B cell (primary cell): ENCODE results near the gene SPATA3. TPM values are rescaled to one million over a fixed set of nuclear protein-coding genes. Genes with fewer than 3 reads are reported as not detected.

ENCODE experiments used
- ATAC-seq: fragments of 200-7000 bp; cut with Tn5 transposase; one replicate; pipeline ENCODE4 v1.10.0; 2021; ENCODE audit warnings: low read depth, mild to moderate bottlenecking, moderate number of reproducible peaks, moderate library complexity
- CTCF ChIA-PET: fragments of 350-600 bp; sonication (Branson Sonifier 250); formaldehyde crosslinking; loops from one replicate; lab custom pipeline; 2021; ENCODE audit warnings: antibody characterized with exemption, inconsistent platforms; lab: Charles Lee
- POLR2A ChIA-PET: fragments of 350-600 bp; sonication (Branson Sonifier 250); formaldehyde crosslinking; loops from one replicate; lab custom pipeline; 2021; ENCODE audit warnings: antibody characterized with exemption; lab: Charles Lee
- DNase-seq: peaks from one replicate; pipeline ENCODE4 v3.0.0; 2013
- H2AFZ ChIP-seq: 2 replicates; pipeline ENCODE4 v1.6.1; 2012; ENCODE audit warnings: mild to moderate bottlenecking, low read depth, low read length; ENCODE audit not compliant: insufficient read depth, poor library complexity, severe bottlenecking
- H3K27ac ChIP-seq, 2 donors: 1 replicate in 1 of 2; 2 replicates in 1 of 2; pipeline ENCODE4 v1.5.1; 2012 to 2013; ENCODE audit warnings: low read length in 2 of 2, mild to moderate bottlenecking in 2 of 2, moderate library complexity in 1 of 2
- H3K27me3 ChIP-seq, 4 experiments: fragments of 200-600 bp in 1 of 4; sonication (generic) in 1 of 4; replicated peaks in 1 of 4; 1 replicate in 2 of 4; 2 replicates in 2 of 4; pipeline versions ENCODE4 v1.6.1 to v1.7.0; 2013 to 2016; ENCODE audit warnings: low read length in 3 of 4, mild to moderate bottlenecking in 2 of 4, mixed read lengths in 1 of 4, moderate library complexity in 1 of 4; ENCODE audit not compliant: insufficient read depth in 4 of 4, control insufficient read depth in 3 of 4; ENCODE audit errors: control extremely low read depth in 1 of 4
- H3K36me3 ChIP-seq, 2 experiments: replicated peaks in 1 of 2; 1 replicate in 1 of 2; 2 replicates in 1 of 2; pipeline versions ENCODE4 v1.6.1 to v1.7.1; 2013; ENCODE audit warnings: low read length in 1 of 2; ENCODE audit not compliant: insufficient read depth in 2 of 2, control insufficient read depth in 1 of 2; ENCODE audit errors: control extremely low read depth in 1 of 2, extremely low read depth in 1 of 2
- H3K4me1 ChIP-seq, 2 donors: fragments of 200-600 bp in 1 of 2; sonication (generic) in 1 of 2; 1 replicate in 1 of 2; 2 replicates in 1 of 2; pipeline versions ENCODE4 v1.5.1 to v1.6.1; 2013 to 2017; ENCODE audit warnings: low read length in 2 of 2; ENCODE audit not compliant: control insufficient read depth in 2 of 2, insufficient read depth in 2 of 2
- H3K4me2 ChIP-seq: replicated peaks from 2 replicates; pipeline ENCODE3; 2012; ENCODE audit warnings: mild to moderate bottlenecking, low read depth, low read length; ENCODE audit not compliant: poor library complexity, severe bottlenecking
- H3K4me3 ChIP-seq, 5 experiments: fragments of 200-600 bp in 1 of 5; sonication (generic) in 1 of 5; 1 replicate in 3 of 5; 2 replicates in 2 of 5; pipeline versions ENCODE4 v1.5.1 to v1.7.0; 2011 to 2016; ENCODE audit warnings: low read length in 4 of 5, mild to moderate bottlenecking in 4 of 5, low read depth in 2 of 5, control low read depth in 1 of 5, moderate library complexity in 1 of 5; ENCODE audit not compliant: insufficient read depth in 1 of 5; ENCODE audit errors: control extremely low read depth in 1 of 5, extremely low read depth in 1 of 5
- H3K79me2 ChIP-seq: fragments of 200-600 bp; sonication (generic); one replicate; pipeline ENCODE4 v1.6.0; 2016; ENCODE audit warnings: low read length; ENCODE audit not compliant: control insufficient read depth, insufficient read depth
- H3K9ac ChIP-seq: fragments of 200-600 bp; sonication (generic); 2 replicates; pipeline ENCODE4 v1.6.1; 2017; ENCODE audit warnings: mild to moderate bottlenecking, low read length, moderate library complexity
- H3K9me3 ChIP-seq, 3 donors: one replicate each; pipeline versions ENCODE4 v1.6.1 to v1.7.1; 2013; ENCODE audit warnings: low read length in 2 of 3; ENCODE audit not compliant: control insufficient read depth in 2 of 3, insufficient read depth in 1 of 3; ENCODE audit errors: control extremely low read depth in 1 of 3
- H4K20me1 ChIP-seq: 2 replicates; pipeline ENCODE4 v1.6.0; 2012; ENCODE audit warnings: mild to moderate bottlenecking, low read length; ENCODE audit not compliant: insufficient read depth, control insufficient read depth, poor library complexity, severe bottlenecking
- H3K27ac Mint-ChIP-seq: one replicate; pipeline ENCODE4 v1.8.0; 2021; ENCODE audit warnings: mixed read lengths
- H3K27me3 Mint-ChIP-seq: one replicate; pipeline ENCODE4 v1.8.0; 2021; ENCODE audit warnings: mixed read lengths
- H3K4me1 Mint-ChIP-seq: one replicate; pipeline ENCODE4 v1.8.0; 2021; ENCODE audit warnings: mixed read lengths
- H3K4me3 Mint-ChIP-seq: one replicate; pipeline ENCODE4 v1.8.0; 2021; ENCODE audit warnings: mixed read lengths
- H3K9me3 Mint-ChIP-seq: one replicate; pipeline ENCODE4 v1.8.0; 2022; ENCODE audit warnings: mixed read lengths; ENCODE audit not compliant: insufficient read depth
- CTCF ChIP-seq: fragments of 200-600 bp; IDR thresholded peaks from one replicate; pipeline ENCODE4 v1.8.0; 2022; ENCODE audit warnings: antibody characterized with exemption, mild to moderate bottlenecking
- EZH2 ChIP-seq: IDR thresholded peaks from 2 replicates; pipeline ENCODE4 v1.6.1; 2012; ENCODE audit warnings: borderline replicate concordance, low read depth, mild to moderate bottlenecking, moderate library complexity, low read length; ENCODE audit not compliant: insufficient read depth, poor library complexity, severe bottlenecking
- WGBS: methylation state at CpG from one replicate; pipeline ENCODE4 v1.1.5; 2013; ENCODE audit warnings: missing lambda C conversion rate; ENCODE audit not compliant: insufficient coverage; 5-methylcytosine and 5-hydroxymethylcytosine counted together
- intact Hi-C: fragments of 100-400 bp; cut with micrococcal nuclease; formaldehyde crosslinking; loops from one replicate; pipeline ENCODE4 v1.10.0; 2022
- polyA plus RNA-seq: library from polyadenylated mRNA; depleted of rRNA; stranded (reverse); fragments of >200 nt; gene quantifications from 2 replicates; pipeline ENCODE4 v1.2.3, GENCODE V29; 2012
- total RNA-seq, 2 donors: library from RNA; stranded (reverse); fragments of 120-200 nt in 1 of 2; gene quantifications; 1 replicate in 1 of 2; 2 replicates in 1 of 2; pipeline versions ENCODE4 v1.2.3 to v1.2.4, GENCODE V29; 2013 to 2022

SPATA3 gene
- total and polyA plus RNA-seq, 2 donors (not counting 1 experiment from before 2014, with no cell fraction given): not detected

GRCh38 chr2:231049286-231050017 is 53.5 kb downstream of the SPATA3 start:
- 73% methylated on average over 4 of the region's 12 CpGs for WGBS
- Histone ChIP-seq H3K36me3 (no peaks in the 10 kb centered on the region), H3K4me2 (no peak overlapping the region), H3K4me3 (no peak overlapping the region), H3K27me3 (peaks cover 0 to 34% (median 4%) of the 10 kb centered on the region in 4 experiments), H2AFZ (no peak overlapping the region), H3K4me1 (peaks cover 4 to 12% of the 10 kb centered on the region in 2 donors), H3K79me2 (no peaks in the 10 kb centered on the region), H3K27ac (no peak overlapping the region), H3K9me3 (no peaks in the 10 kb centered on the region), H4K20me1 (no peaks in the 10 kb centered on the region), H3K9ac (no peak overlapping the region)
- TF ChIP-seq EZH2: no peak
- no peak for TF ChIP-seq CTCF
- Mint-ChIP-seq H3K9me3 (no peaks in the 10 kb centered on the region), H3K4me3 (no peak overlapping the region), H3K27ac (no peak overlapping the region), H3K27me3 (peaks cover 23% of the 10 kb centered on the region), H3K4me1 (peaks cover 11% of the 10 kb centered on the region)
- ChIA-PET CTCF (interaction anchor here (1.5 kb wide), 1 partner anchor 225 kb away, joined by 3 read pairs; no protein-coding TSS in a partner anchor), POLR2A (no interaction called here)
- ATAC-seq (no peak), DNase-seq (no peak)
- intact Hi-C loops: loop anchor here (10.0 kb wide), 1 partner anchor 1505 kb away; the partner anchor contains the start of genes EIF4E2 and TIGD1
